HG03196 (cell line): Measurements from ENCODE around the gene MTMR11.

Source experiments
- ATAC-seq: cut with Tn5 transposase; IDR thresholded peaks from one replicate; pipeline ENCODE4 v1.9.1; 2021; ENCODE audit not compliant: unreplicated experiment

Gene MTMR11

GRCh38 chr1:149937759-149938158 lies 1.1 kb upstream of the MTMR11 start:
- no peak for ATAC-seq

- ATAC-seq = no peak
Measured at GRCh38 chr1:149936992-149937705, 470 bp upstream of the MTMR11 start.

- ATAC-seq = no peak
Measured at GRCh38 chr1:149934356-149934755, 2.3 kb downstream of the MTMR11 start.

GRCh38 chr1:149933208-149933607 lies 3.5 kb downstream of the MTMR11 start:
- ATAC-seq = no peak

GRCh38 chr1:149932474-149932873 lies 4.2 kb downstream of the MTMR11 start:
- no peak for ATAC-seq

GRCh38 chr1:149931212-149931790 lies 5.4 kb downstream of the MTMR11 start:
- ATAC-seq = no peak

GRCh38 chr1:149929856-149930255 lies 6.8 kb downstream of the MTMR11 start:
- ATAC-seq = no peak

GRCh38 chr1:149928401-149928724 lies 8.3 kb downstream of the MTMR11 start:
- ATAC-seq = no peak

- peak; percentile 85 for ATAC-seq
Measured at GRCh38 chr1:149927563-149928400, 8.9 kb downstream of the MTMR11 start, which contains the start of gene SF3B4. TSS of gene SF3B4 (minus strand) at chr1:149927803. CDS start at chr1:149927759, 44 bp downstream.

GRCh38 chr1:149927056-149927562 lies 9.6 kb downstream of the MTMR11 start:
- no peak for ATAC-seq

- no peak for ATAC-seq
Measured at GRCh38 chr1:149926296-149926695, 10.4 kb downstream of the MTMR11 start.

- ATAC-seq = no peak
Measured at GRCh38 chr1:149925751-149926150, 10.9 kb downstream of the MTMR11 start.

- ATAC-seq = no peak
Measured at GRCh38 chr1:149925345-149925744, 11.3 kb downstream of the MTMR11 start.

GRCh38 chr1:149923626-149924025 lies 13.1 kb downstream of the MTMR11 start:
- ATAC-seq = no peak

- no peak for ATAC-seq
Measured at GRCh38 chr1:149917571-149918144, 19.0 kb downstream of the MTMR11 start, which contains the start of gene SV2A. TSS of gene SV2A (minus strand) at chr1:149917844. CDS start at chr1:149913840, 4,004 bp downstream.

GRCh38 chr1:149916898-149917252 lies 19.8 kb downstream of the MTMR11 start:
- ATAC-seq = no peak

- ATAC-seq = no peak
Measured at GRCh38 chr1:149916193-149916897, 20.3 kb downstream of the MTMR11 start.

- ATAC-seq = no peak
Measured at GRCh38 chr1:149915429-149916192, 21.1 kb downstream of the MTMR11 start.

GRCh38 chr1:149914545-149914944 lies 22.1 kb downstream of the MTMR11 start:
- no peak for ATAC-seq

GRCh38 chr1:149906570-149907075 lies 30.1 kb downstream of the MTMR11 start:
- ATAC-seq = no peak
